ENCODE measurements around the gene CHP2. TPM values are rescaled to one million over a fixed set of nuclear protein-coding genes. Genes with fewer than 3 reads are reported as not detected.
A peak's percentile ranks its signal among the peaks of the same experiment; 100 is the strongest.
"Not testable (repeated sequence)": the region's sequence is repeated elsewhere in the genome, so short reads cannot be mapped to it uniquely, and the experiment has no call there.

Gene CHP2
- not detected in 2 replicates for total RNA-seq (2014; rRNA removed; shearing (Covaris generic))

GRCh38 chr16:23754594-23755483 lies at the start of gene CHP2:
Gene CHP2, plus strand, starts transcription at chr16:23755026. Its CDS starts 24 bp downstream, at chr16:23755050.
- DNase-seq (ENCODE audit: low read depth): no peak

GRCh38 chr16:23705517-23705902 lies 49.3 kb upstream of the CHP2 start:
- DNase-seq (ENCODE audit: low read depth): no peak

DNA sequence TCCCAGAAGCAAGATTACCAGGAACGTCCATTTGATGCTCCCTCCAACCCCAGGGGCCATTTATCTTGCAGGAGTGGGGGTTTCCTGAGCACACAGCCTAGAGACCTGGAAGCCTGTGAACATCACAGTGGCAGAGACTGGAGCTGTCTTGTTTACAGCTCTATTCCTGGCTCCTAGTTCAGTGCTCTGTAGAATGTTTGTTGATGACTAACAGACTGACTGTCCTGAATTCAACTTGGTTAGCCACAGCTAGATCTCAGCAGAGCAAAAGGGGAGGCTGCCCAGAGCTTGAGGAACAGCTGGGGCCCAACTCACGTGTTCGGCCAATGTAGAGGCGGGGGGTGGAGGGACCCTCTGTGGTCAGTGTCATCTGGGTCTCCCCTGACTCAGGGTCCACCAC lies 48.4 kb upstream of the CHP2 start:
- DNase-seq (ENCODE audit: low read depth): no peak

DNA sequence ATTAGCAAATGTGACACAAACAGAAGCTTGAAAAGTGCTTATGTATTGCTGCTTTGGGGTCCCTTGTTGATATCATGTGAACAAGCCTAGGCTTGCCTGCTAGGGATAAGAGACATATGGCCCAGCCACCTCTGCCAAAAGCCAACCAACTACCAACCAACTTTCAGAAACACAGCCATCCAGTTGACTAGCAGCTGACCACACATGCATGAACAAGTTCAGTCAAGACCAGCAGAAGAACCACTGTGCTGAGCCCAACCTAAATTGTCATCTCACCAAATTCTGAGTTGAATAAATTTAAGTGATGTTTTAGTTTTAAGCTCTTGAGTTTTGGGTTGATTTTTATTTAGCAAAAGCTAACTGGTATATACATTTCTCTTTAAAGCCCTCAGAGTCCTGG lies 45.3 kb upstream of the CHP2 start:
- DNase-seq (ENCODE audit: low read depth): no peak

GRCh38 chr16:23710008-23710407 lies 44.8 kb upstream of the CHP2 start:
- no peak for DNase-seq (ENCODE audit: low read depth)

DNA sequence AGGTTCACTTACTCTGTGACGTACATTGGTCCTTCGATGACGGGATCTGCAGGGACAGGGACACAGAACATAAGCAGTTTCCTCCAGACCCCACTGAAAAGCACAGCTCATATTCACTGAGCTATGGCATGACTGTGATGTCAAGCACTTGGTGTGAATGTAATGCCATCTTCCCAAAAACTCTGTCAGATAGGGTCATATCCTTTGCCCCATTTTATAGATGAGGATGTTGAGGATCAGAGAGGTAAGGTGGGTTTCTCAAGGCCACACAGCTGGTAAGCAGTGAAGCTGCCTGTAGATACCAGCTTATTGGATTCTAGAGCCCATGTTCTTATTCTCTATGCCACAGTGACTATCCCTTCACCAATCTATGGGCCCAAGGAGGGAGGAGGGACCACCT lies 44.3 kb upstream of the CHP2 start:
- DNase-seq (ENCODE audit: low read depth): no peak

- no peak for DNase-seq (ENCODE audit: low read depth)
Measured at GRCh38 chr16:23711785-23712184, 43.0 kb upstream of the CHP2 start.

- no peak for DNase-seq (ENCODE audit: low read depth)
Measured at GRCh38 chr16:23712976-23713375, 41.9 kb upstream of the CHP2 start, which contains the start of gene ERN2. Gene ERN2, minus strand, starts transcription at chr16:23713222. Its CDS starts 35 bp downstream, at chr16:23713187.

GRCh38 chr16:23716484-23716883 lies 38.3 kb upstream of the CHP2 start:
- DNase-seq (ENCODE audit: low read depth): no peak

DNA sequence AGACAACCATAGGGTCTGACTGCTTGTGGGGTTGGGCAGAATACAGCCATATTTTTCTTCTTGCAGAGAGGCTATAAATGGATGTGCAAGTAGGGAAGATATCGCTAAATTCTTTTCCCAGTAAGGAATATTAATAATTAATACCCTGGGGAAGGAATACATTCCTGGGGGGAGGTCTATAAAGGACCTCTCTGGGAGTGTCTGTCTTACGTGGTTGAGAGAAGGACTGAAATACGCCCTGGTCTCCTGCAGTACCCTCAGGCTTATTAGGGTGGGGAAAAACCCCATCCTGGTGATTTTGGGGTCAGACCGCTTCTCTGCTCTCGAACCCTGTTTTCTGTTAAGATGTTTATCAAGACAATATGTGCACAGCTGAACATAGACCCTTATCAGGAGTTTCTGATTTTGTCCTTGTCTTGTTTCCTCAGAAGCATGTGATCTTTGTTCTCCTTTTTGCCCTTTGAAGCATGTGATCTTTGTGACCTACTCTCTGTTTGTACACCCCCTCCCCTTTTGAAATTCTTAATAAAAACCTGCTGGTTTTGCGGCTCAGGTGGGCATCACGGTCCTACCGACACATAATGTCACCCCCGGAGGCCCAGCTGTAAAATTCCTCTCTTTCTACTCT lies 32.1 kb upstream of the CHP2 start:
- DNase-seq (ENCODE audit: low read depth): not testable (repeated sequence)

DNA sequence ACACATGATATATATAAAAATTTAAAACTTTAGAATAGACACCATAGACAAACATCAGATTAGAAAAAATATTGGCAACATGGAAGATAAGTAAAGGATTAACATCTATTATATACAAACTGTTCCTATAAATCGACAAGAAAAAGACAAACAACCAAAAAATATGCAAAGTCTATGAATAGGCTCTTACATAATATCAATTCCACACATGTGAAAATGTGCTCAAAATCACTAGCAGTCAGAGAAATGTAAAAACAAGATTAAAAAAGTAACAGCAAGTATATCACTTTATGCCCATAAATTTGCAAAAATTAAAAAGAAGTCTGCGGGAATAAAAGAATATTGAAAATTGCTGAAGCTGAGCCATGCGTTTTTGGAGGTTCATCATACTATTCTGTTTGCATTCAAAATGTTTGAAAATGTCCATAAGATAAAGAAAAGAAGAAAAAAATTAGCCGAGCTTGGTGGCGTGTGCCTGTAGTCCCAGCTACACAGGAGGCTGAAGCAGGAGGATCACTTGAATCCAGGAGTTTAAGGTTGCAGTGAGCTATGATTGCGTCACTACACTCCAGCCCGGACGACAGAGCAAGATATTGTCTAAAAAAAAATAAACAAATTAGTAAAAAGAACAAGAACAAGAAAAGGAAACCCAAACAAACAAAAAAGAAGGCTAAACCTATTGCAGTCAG lies 30.6 kb upstream of the CHP2 start:
- DNase-seq (ENCODE audit: low read depth): no peak

DNA sequence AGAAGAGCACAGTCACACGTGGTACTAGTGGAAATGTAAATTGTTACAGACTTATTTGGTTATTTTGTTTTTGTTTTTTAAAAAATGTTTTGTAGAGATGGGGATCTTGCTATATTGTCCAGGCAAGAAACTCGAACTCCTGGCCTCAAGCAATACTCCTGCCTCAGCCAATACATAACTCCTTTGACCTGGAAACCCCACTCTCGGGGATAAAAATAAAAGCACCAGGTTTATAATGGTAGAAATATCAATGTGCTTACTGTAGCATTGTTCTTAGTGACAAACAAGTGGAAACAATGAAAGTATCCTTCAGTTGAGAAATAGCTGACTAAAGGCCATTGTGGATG lies 30.1 kb upstream of the CHP2 start:
- no peak for DNase-seq (ENCODE audit: low read depth)

GRCh38 chr16:23726710-23727109 lies 28.1 kb upstream of the CHP2 start:
- no peak for DNase-seq (ENCODE audit: low read depth)

- no peak for DNase-seq (ENCODE audit: low read depth)
Measured at GRCh38 chr16:23728112-23728477, 26.7 kb upstream of the CHP2 start.

- DNase-seq (ENCODE audit: low read depth): peak; percentile 57
Measured at GRCh38 chr16:23729503-23730424, 25.1 kb upstream of the CHP2 start.

DNA sequence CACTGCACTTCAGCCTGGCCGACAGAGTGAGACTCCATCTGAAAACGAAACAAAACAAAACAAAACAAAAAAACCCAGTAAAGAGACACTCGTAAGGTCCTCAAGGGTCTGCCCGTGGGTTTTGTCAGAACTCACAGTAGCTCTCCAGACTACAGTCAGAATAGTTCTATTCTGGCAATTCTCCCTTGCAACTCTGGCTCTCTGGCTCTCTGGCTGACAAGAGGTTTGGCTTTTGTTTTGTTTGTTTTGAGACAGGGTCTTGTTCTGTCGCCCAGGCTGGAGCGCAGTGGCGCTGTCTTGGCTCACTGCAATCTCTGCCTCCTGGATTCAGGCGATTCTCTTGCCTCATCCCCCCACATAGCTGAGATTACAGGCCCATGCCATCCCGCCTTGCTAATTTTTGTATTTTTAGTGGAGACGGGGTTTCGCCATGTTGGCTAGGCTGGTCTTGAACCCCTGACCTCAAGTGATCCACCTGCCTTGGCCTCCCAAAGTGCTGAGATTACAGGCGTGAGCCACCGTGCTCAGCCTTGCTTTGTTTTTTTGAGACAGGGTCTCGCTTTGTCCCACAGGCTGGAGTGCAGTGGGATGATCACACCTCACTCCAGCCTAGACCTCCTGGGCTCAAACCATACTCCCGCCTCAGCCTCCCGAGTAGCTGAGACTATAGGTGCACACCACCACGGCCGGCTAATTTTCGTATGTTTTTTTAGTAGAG lies 20.5 kb upstream of the CHP2 start:
- DNase-seq (ENCODE audit: low read depth): no peak

- not testable (repeated sequence) for DNase-seq (ENCODE audit: low read depth)
Measured at GRCh38 chr16:23737423-23738028, 17.3 kb upstream of the CHP2 start.

- no peak for DNase-seq (ENCODE audit: low read depth)
Measured at GRCh38 chr16:23739516-23739915, 15.3 kb upstream of the CHP2 start.

DNA sequence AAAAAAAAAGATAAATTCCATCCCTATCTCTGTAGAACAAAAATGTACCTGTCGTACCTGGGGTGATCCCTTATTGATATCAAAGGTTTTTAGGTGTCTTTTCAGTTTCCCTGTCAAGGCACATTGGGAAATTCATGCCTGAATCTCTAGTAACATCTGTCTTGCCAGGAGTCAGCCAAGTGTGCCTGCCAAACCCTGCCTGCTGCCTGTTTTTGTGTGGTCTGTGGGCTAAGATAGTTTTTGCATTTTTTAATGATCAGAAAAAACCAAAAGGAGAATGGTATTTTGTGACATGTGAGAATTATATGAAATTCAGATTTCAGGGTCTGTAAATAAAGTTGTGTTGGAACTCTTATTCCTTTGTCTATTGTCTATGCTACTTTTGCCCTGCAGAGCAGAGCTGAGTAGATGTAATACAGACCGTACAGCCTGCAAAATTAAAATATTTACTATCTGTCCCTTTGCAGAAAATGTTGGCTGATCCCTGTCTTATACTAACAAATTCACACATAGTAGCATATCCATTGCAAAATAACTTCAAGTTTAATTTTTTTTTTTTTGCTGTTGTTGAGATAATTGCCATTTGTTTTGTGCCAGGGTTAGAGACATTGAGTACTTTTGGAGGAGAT lies 13.0 kb upstream of the CHP2 start:
- no peak for DNase-seq (ENCODE audit: low read depth)

GRCh38 chr16:23742766-23743165 lies 12.1 kb upstream of the CHP2 start:
- no peak for DNase-seq (ENCODE audit: low read depth)
